Lower leg skin (tissue), 3 donors: ENCODE results near the gene SPACA7.

Source experiments
- POLR2A ChIP-seq, 2 donors: fragments of 450-650 bp; IDR thresholded peaks; one replicate each; pipeline ENCODE4 v1.6.1; 2016 to 2017; ENCODE audit warnings: antibody characterized with exemption in 2 of 2, mild to moderate bottlenecking in 1 of 2, moderate library complexity in 1 of 2
- TF ChIP-seq, protein P1 (sequence below), 3 donors: fragments of 450-650 bp; IDR thresholded peaks; one replicate each; pipeline ENCODE4 v1.5.1; 2016; ENCODE audit warnings: antibody characterized with exemption in 3 of 3, mild to moderate bottlenecking in 3 of 3, moderate library complexity in 2 of 3

DNA sequence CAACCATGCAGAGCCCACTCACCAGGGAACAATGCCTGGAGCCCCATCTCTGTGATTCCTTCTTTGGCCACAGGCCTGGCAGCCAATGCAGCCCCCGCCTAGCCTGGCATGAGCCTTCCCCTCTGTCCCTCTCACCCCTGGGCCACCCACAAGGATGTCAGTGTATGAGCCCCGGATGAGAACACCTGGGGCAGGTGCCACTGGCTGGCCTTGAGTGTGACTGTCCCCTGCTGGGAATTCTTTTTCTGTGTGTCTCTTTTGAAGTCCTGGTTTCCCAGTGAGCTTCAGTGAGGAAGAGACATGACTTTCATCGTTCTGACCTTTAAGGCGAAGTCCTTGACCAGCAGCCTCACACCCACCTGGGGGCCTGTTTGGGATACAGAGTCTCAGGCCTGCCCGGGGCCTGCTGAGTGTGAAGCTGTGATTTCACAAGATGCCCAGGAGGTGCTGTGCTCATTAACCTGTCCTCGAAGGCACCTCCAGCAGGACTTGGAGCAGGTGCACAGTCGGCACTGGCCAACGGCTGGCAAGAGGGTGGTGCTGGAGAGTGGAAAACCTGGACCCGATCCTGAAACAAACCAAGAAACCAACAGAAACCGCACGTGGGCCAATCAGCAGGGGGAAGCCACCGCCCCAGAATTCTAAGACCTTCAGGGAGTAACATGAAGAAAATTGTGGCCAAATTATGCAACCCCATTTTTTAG, 27.4 kb upstream of the SPACA7 start:
- TF ChIP-seq POLR2A (IDR thresholded peaks at IDR 0.05) = no peak
- TF ChIP-seq, protein P1, sequence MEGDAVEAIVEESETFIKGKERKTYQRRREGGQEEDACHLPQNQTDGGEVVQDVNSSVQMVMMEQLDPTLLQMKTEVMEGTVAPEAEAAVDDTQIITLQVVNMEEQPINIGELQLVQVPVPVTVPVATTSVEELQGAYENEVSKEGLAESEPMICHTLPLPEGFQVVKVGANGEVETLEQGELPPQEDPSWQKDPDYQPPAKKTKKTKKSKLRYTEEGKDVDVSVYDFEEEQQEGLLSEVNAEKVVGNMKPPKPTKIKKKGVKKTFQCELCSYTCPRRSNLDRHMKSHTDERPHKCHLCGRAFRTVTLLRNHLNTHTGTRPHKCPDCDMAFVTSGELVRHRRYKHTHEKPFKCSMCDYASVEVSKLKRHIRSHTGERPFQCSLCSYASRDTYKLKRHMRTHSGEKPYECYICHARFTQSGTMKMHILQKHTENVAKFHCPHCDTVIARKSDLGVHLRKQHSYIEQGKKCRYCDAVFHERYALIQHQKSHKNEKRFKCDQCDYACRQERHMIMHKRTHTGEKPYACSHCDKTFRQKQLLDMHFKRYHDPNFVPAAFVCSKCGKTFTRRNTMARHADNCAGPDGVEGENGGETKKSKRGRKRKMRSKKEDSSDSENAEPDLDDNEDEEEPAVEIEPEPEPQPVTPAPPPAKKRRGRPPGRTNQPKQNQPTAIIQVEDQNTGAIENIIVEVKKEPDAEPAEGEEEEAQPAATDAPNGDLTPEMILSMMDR (IDR thresholded peaks at IDR 0.05) = no peak
